OCI-LY1 (cell line): ENCODE measurements around the gene TRIM63.
"Not testable (repeated sequence)": the region's sequence is repeated elsewhere in the genome, so short reads cannot be mapped to it uniquely, and the experiment has no call there.

ENCODE experiments used
- H2AFZ ChIP-seq: fragments of 200-600 bp; sonication (generic), shearing (Covaris generic); 2 replicates; pipeline ENCODE4 v1.6.0; 2014; ENCODE audit warnings: antibody characterized with exemption, mild to moderate bottlenecking, low read length
- H3F3A ChIP-seq: fragments of 200-600 bp; sonication (generic), shearing (Covaris generic); 2 replicates; pipeline ENCODE4 v1.6.0; 2014; ENCODE audit warnings: mild to moderate bottlenecking, antibody characterized with exemption, low read length, moderate library complexity; ENCODE audit not compliant: insufficient read depth
- H3K27ac ChIP-seq: fragments of 200-600 bp; sonication (generic); 2 replicates; pipeline ENCODE4 v1.5.1; 2014; ENCODE audit warnings: low read length, mixed run types, mild to moderate bottlenecking, low read depth; ENCODE audit not compliant: poor library complexity, severe bottlenecking
- H3K27me3 ChIP-seq: fragments of 200-600 bp; sonication (generic); 2 replicates; pipeline ENCODE4 v1.6.0; 2014; ENCODE audit warnings: antibody characterized with exemption, mild to moderate bottlenecking, low read length, moderate library complexity; ENCODE audit not compliant: insufficient read depth
- H3K36me3 ChIP-seq: fragments of 200-600 bp; sonication (generic); 2 replicates; pipeline ENCODE4 v1.6.1; 2014; ENCODE audit warnings: mild to moderate bottlenecking, antibody characterized with exemption, low read length, moderate library complexity, mixed read lengths; ENCODE audit not compliant: insufficient read depth
- H3K4me1 ChIP-seq: fragments of 200-600 bp; sonication (generic); 2 replicates; pipeline ENCODE4 v1.5.1; 2014; ENCODE audit warnings: mild to moderate bottlenecking, low read length, moderate library complexity; ENCODE audit not compliant: insufficient read depth, severe bottlenecking
- H3K4me2 ChIP-seq: fragments of 200-600 bp; sonication (generic), shearing (Covaris generic); 2 replicates; pipeline ENCODE4 v1.6.1; 2014; ENCODE audit warnings: low read length
- H3K4me3 ChIP-seq: fragments of 200-600 bp; sonication (generic); 2 replicates; pipeline ENCODE4 v1.5.1; 2014; ENCODE audit warnings: low read length, low read depth, mild to moderate bottlenecking, mixed read lengths; ENCODE audit not compliant: poor library complexity, severe bottlenecking
- H3K79me2 ChIP-seq: fragments of 200-600 bp; shearing (Covaris generic); 2 replicates; pipeline ENCODE4 v1.6.1; 2016; ENCODE audit warnings: mixed run types, low read length, mixed read lengths; ENCODE audit not compliant: insufficient read depth
- H3K9ac ChIP-seq: fragments of 200-600 bp; sonication (generic), shearing (Covaris generic); 2 replicates; pipeline ENCODE4 v1.6.1; 2014; ENCODE audit warnings: mild to moderate bottlenecking, low read length, mixed read lengths
- H3K9me2 ChIP-seq: fragments of 200-600 bp; sonication (generic), shearing (Covaris generic); 2 replicates; pipeline ENCODE4 v1.6.1; 2014; ENCODE audit warnings: low read depth, mild to moderate bottlenecking, low read length, mixed read lengths
- H3K9me3 ChIP-seq: fragments of 200-600 bp; shearing (Covaris generic); 2 replicates; pipeline ENCODE4 v1.6.1; 2014; ENCODE audit warnings: low read length, mixed read lengths
- H4K20me1 ChIP-seq: fragments of 200-600 bp; sonication (generic), shearing (Covaris generic); 2 replicates; pipeline ENCODE4 v1.6.0; 2016; ENCODE audit warnings: mild to moderate bottlenecking, low read length; ENCODE audit not compliant: insufficient read depth
- CTCF ChIP-seq: fragments of 200-600 bp; sonication (generic), shearing (Covaris generic); IDR thresholded peaks from 2 replicates; pipeline ENCODE4 v1.5.1; 2017; ENCODE audit warnings: mild to moderate bottlenecking, antibody characterized with exemption, low read length, moderate library complexity, mixed read lengths
- EZH2 ChIP-seq: fragments of 200-600 bp; sonication (generic), shearing (Covaris generic); IDR thresholded peaks from 2 replicates; pipeline ENCODE4 v1.8.0; 2017; ENCODE audit warnings: borderline replicate concordance, mixed run types, mild to moderate bottlenecking, antibody characterized with exemption, low read length, moderate library complexity, mixed read lengths

The TRIM63 gene

DNA sequence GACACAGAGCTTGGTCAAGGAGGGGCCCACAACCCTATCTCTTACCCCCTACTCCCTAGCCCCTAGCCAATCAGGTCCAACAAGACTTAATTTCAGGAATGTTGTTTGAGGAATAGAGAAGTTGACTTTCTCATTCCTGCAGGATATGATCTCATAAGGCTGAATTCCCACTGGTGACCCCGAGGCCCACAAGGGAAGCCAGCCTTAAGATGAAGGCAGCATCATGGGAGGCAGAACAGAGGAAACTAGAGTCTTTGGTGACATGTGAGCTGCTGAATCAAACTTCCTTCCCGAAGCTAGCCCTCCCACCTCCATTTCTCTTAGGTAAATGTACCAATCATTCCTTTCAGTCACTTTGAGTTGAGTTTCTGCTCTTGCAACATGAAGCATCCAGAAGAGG, 35.1 kb upstream of the TRIM63 start:
- TF ChIP-seq EZH2 (no peak), CTCF (no peak)
- Histone ChIP-seq H3K79me2 (no peaks in the 10 kb centered on the region), H3K9ac (no peak overlapping the region), H3K36me3 (no peaks in the 10 kb centered on the region), H3F3A (no peaks in the 10 kb centered on the region), H3K27ac (no peak overlapping the region), H3K9me2 (no peaks in the 10 kb centered on the region), H3K4me3 (no peak overlapping the region), H3K4me2 (no peak overlapping the region), H3K27me3 (peaks cover 9% of the 10 kb centered on the region; the same call in 1 of the 2 replicates), H3K4me1 (peaks cover 4% of the 10 kb centered on the region), H3K9me3 (no peaks in the 10 kb centered on the region), H4K20me1 (no peaks in the 10 kb centered on the region), H2AFZ (no peak overlapping the region)

GRCh38 chr1:26102119-26102518, 34.7 kb upstream of the TRIM63 start:
- Histone ChIP-seq H3K4me3 (no peak overlapping the region), H2AFZ (no peak overlapping the region), H3K36me3 (no peaks in the 10 kb centered on the region), H3K9ac (no peak overlapping the region), H3K79me2 (no peaks in the 10 kb centered on the region), H3K9me3 (no peaks in the 10 kb centered on the region), H3K4me2 (no peak overlapping the region), H3F3A (no peaks in the 10 kb centered on the region), H4K20me1 (no peaks in the 10 kb centered on the region), H3K4me1 (peaks cover 4% of the 10 kb centered on the region), H3K27me3 (peaks cover 9% of the 10 kb centered on the region; the same call in 1 of the 2 replicates), H3K9me2 (no peaks in the 10 kb centered on the region), H3K27ac (no peak overlapping the region)
- no peak for TF ChIP-seq CTCF
- TF ChIP-seq EZH2: no peak

GRCh38 chr1:26100204-26100603, 32.8 kb upstream of the TRIM63 start:
- H3K4me2 ChIP-seq, H3K9me3 ChIP-seq, H2AFZ ChIP-seq, H3K4me1 ChIP-seq, H3K4me3 ChIP-seq, H3K36me3 ChIP-seq, H3K27me3 ChIP-seq, H3K9ac ChIP-seq, H3K79me2 ChIP-seq, H3F3A ChIP-seq, H3K27ac ChIP-seq, H4K20me1 ChIP-seq, H3K9me2 ChIP-seq: not testable (repeated sequence)

GRCh38 chr1:26099780-26100179, 32.4 kb upstream of the TRIM63 start:
- Histone ChIP-seq H2AFZ (no peak overlapping the region), H3K9me3 (no peaks in the 10 kb centered on the region), H3K27ac (no peak overlapping the region), H3K27me3 (peaks cover 9% of the 10 kb centered on the region; the same call in 1 of the 2 replicates), H3F3A (no peaks in the 10 kb centered on the region), H3K9ac (no peak overlapping the region), H3K4me3 (no peak overlapping the region), H3K4me1 (no peaks in the 10 kb centered on the region), H3K36me3 (no peaks in the 10 kb centered on the region), H3K4me2 (no peak overlapping the region), H3K79me2 (no peaks in the 10 kb centered on the region), H4K20me1 (no peaks in the 10 kb centered on the region), H3K9me2 (no peaks in the 10 kb centered on the region)
- TF ChIP-seq EZH2: no peak
- TF ChIP-seq CTCF: no peak
